Measurements from ENCODE around the gene ZNF660.

DNA sequence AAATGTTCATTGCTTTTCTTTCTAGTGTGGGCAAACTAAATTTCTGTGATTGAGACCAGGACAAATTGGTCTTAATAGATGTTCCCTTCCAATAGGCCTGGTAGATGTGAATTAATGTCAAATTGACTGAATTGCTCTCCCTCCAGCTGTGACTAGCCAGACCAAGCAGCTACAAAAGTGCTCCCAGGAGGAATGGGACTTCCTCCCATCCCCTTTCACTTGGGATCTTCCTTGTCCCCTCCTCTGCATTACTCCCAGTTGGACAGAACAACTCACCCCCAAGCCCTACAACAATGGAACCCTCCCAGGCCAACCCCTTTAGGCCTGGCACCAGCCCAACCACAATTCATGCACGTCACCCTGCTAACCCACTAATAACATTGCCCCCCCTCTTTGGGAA, 49.4 kb upstream of the ZNF660 start:
- TF ChIP-seq, protein P1, sequence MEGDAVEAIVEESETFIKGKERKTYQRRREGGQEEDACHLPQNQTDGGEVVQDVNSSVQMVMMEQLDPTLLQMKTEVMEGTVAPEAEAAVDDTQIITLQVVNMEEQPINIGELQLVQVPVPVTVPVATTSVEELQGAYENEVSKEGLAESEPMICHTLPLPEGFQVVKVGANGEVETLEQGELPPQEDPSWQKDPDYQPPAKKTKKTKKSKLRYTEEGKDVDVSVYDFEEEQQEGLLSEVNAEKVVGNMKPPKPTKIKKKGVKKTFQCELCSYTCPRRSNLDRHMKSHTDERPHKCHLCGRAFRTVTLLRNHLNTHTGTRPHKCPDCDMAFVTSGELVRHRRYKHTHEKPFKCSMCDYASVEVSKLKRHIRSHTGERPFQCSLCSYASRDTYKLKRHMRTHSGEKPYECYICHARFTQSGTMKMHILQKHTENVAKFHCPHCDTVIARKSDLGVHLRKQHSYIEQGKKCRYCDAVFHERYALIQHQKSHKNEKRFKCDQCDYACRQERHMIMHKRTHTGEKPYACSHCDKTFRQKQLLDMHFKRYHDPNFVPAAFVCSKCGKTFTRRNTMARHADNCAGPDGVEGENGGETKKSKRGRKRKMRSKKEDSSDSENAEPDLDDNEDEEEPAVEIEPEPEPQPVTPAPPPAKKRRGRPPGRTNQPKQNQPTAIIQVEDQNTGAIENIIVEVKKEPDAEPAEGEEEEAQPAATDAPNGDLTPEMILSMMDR (IDR thresholded peaks at IDR 0.05), result no peak
- TF ChIP-seq POLR2A (IDR thresholded peaks at IDR 0.05) (no peak), POLR2AphosphoS5 (IDR thresholded peaks at IDR 0.05) (no peak)

All from sigmoid colon (tissue), 4 donors.